ENCODE data around the gene ZFYVE19.

- TF ChIP-seq POLR2A (IDR thresholded peaks at IDR 0.05) (no peak), CTCF (IDR thresholded peaks at IDR 0.05) (no peak)
These were observed 22.2 kb downstream of the ZFYVE19 start for GRCh38 chr15:40829115-40829514.
